ENCODE data around the gene STKLD1. TPM values are rescaled to one million over a fixed set of nuclear protein-coding genes. Genes with fewer than 3 reads are reported as not detected.

The STKLD1 gene
- total and polyA plus RNA-seq, 12 donors: 0.71 to 6.0 (median 2.2) TPM; not detected in 2

DNA sequence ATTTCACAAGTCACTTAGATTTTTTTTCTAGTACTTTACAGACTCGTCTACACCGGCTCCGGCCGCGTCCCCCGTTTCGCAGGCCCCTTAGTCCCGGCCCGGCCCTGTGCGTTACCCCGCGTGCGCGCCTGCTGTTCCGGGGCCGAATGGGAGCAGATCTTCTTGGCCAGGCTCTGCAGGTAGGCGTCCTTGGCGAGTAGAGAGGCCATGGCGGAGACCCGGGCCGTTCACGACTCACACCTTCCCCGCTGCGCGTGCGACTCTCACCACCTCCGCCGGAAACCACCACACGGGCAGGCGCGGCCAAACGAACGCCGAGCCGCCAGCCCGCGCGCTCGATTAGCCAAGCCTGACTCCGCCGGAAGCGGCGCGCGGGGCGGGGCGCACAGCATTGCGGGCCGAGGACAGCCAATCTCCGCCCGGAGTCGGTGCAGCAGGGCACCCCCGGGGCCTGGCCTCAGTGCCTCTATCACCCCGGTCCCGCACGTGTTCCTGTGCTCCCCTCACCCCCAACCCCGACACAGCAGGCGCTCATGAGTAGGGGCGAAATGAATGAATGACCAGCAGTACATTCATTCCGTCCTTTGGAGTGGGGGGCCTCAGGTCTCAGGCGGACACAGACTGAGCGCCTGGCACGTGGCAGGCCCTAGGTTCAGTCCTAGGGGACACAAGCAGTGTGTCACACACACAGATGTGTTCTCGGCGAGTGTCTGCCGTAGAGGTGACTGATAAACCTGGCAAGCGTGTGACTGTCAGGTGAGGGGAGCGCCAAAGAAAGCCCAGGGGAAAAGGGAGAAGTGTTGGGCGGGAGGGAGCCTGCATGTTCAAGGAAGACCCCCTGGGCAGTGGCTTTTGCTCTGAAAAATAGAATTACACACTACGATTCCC is 40.0 kb upstream of the STKLD1 start, which contains the start of gene SURF6:
TSS of gene SURF6 (minus strand) at position 265 of the 888 bp plus-strand sequence. CDS start at position 209, 56 bp downstream.
- H3K4me1 ChIP-seq (replicated peaks in 1 of 2): peaks cover 29 to 44% of the 10 kb centered on the region in 2 donors
- WGBS, 4 donors: 5 to 24% (median 9%) methylated on average over 20 to 70 of the region's 70 CpGs
- H3K9me3 ChIP-seq (replicated peaks in 1 of 3): no peaks in the 10 kb centered on the region
- intact Hi-C loops (cut with DNase I): no loop called here
- H3K4me3 ChIP-seq: peak within 1 kb of the TSS; percentile 43 to 92 (median 60)
- H3K36me3 ChIP-seq (replicated peaks in 1 of 2): peaks cover 0 to 39% of the 10 kb centered on the region in 2 donors
- TF ChIP-seq CTCF (IDR thresholded peaks at IDR 0.05): peak in 2 of 6 experiments; percentile 4 to 16
- peak; percentile 34 to 63 for TF ChIP-seq POLR2A (IDR thresholded peaks at IDR 0.05)
- peak within 1 kb of the TSS in 4 of 5 donors; percentile 47 to 81 (median 69) for H3K27ac ChIP-seq
- no peaks in the 10 kb centered on the region for H3K27me3 ChIP-seq
- peak; percentile 90 to 94 (median 91) for DNase-seq

DNA sequence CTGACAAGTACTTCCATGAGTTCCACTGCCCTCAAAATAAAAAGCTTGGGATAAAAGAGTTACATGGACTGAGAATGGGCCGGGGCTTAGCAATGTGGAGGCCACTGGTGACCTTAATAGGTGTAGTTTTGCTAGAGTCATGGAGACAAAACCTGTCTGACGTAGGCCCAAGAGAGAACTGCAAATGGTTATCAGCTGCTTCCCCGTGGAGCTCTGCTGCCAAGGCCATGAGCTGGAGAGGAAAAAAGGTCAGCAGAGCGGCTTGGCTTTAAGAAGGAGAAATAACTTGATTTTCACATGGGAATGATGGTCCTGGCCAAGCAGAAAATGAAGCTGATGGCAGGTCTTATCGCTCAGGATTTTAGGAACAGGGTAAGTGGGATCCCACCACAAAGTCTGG is 36.5 kb upstream of the STKLD1 start:
- DNase-seq: peak in 6 of 7 donors; percentile 64 to 83 (median 78)
- TF ChIP-seq CTCF (IDR thresholded peaks at IDR 0.05) (no peak), POLR2A (IDR thresholded peaks at IDR 0.05) (no peak)
- peak overlapping the region; percentile 12 to 89 (median 61) for H3K27ac ChIP-seq
- H3K27me3 ChIP-seq: no peaks in the 10 kb centered on the region
- intact Hi-C loops (cut with DNase I): no loop called here
- 41 to 52% (median 43%) methylated on average over 5 of the region's 5 CpGs for WGBS, 4 donors
- H3K4me3 ChIP-seq: no peak overlapping the region
- H3K36me3 ChIP-seq (replicated peaks in 1 of 2): peaks cover 0 to 45% of the 10 kb centered on the region in 2 donors
- peaks cover 23 to 34% of the 10 kb centered on the region in 2 donors for H3K4me1 ChIP-seq (replicated peaks in 1 of 2)
- no peaks in the 10 kb centered on the region for H3K9me3 ChIP-seq (replicated peaks in 1 of 3)

- intact Hi-C loops (cut with DNase I): no loop called here
- Histone ChIP-seq H3K9me3 (replicated peaks in 1 of 3) (no peaks in the 10 kb centered on the region), H3K27me3 (no peaks in the 10 kb centered on the region), H3K4me3 (no peak overlapping the region), H3K27ac (peak overlapping the region; percentile 12 to 89 (median 61)), H3K4me1 (replicated peaks in 1 of 2) (peaks cover 16 to 28% of the 10 kb centered on the region in 2 donors), H3K36me3 (replicated peaks in 1 of 2) (peaks cover 0 to 51% of the 10 kb centered on the region in 2 donors)
- peak in 1 of 7 donors; percentile 20 for DNase-seq
- WGBS, 4 donors: 61 to 76% (median 70%) methylated on average over 2 to 3 of the region's 3 CpGs
- TF ChIP-seq CTCF (IDR thresholded peaks at IDR 0.05) (no peak), POLR2A (IDR thresholded peaks at IDR 0.05) (no peak)
These were observed 35.9 kb upstream of the STKLD1 start for GRCh38 chr9:133340256-133340655.

DNA sequence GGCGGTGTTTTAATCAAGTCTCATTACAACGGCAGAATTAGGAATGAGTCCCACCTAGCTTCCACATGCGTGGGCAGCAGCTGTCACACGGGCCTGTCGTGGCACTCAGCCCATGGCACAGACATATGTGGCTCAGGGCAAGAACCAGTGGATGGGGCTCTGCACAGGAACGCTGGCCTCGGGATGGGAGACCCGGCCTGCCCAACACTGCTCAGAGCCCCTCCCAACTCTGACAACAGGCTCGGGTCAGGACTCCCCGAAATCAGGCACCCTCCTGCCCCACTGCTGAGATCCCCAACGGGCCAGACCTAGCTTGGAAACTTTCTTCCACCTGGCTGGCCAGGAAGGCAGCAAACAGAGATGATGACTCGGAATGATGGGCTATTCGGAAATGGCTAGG is 35.2 kb upstream of the STKLD1 start:
- H3K27me3 ChIP-seq: no peaks in the 10 kb centered on the region
- no peak for DNase-seq
- no peaks in the 10 kb centered on the region for H3K9me3 ChIP-seq (replicated peaks in 1 of 3)
- H3K36me3 ChIP-seq (replicated peaks in 1 of 2): peaks cover 0 to 56% of the 10 kb centered on the region in 2 donors
- WGBS, 4 donors: 76 to 90% (median 78%) methylated on average over 6 to 13 of the region's 13 CpGs
- TF ChIP-seq CTCF (IDR thresholded peaks at IDR 0.05) (no peak), POLR2A (IDR thresholded peaks at IDR 0.05) (no peak)
- H3K27ac ChIP-seq: peak overlapping the region in 4 of 5 donors; percentile 12 to 89 (median 73)
- no peak overlapping the region for H3K4me3 ChIP-seq
- peaks cover 15 to 28% of the 10 kb centered on the region in 2 donors for H3K4me1 ChIP-seq (replicated peaks in 1 of 2)
- intact Hi-C loops (cut with DNase I): no loop called here
